ENCODE measurements around the gene LOC128125822.

The LOC128125822 gene

DNA sequence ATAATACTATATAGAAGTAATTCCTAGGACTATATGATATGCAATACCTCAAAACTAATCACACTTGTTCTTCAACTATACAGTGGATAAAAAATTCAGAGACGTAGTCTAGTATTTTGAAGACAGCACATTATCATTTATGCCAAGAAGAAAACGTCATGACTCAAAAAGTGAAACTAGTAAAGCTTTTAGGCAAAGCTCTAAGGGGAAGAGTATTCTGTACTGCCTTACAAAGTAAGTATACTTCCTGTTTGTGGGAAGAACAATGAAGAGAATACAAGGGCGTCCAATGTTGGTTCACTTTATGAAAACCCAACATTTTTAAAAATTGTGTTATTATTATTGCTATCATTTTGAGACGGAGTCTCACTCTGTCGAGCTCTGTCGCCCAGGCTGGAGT, 27.9 kb downstream of the LOC128125822 start:
- DNase-seq: no peak
- Histone ChIP-seq H3K27ac (ENCODE audit: low read length) (no peak overlapping the region), H3K9ac (ENCODE audit: low read depth, low read length) (no peak overlapping the region), H3K9me3 (ENCODE audit: insufficient read depth, low read length, severe bottlenecking) (no peaks in the 10 kb centered on the region), H2AFZ (ENCODE audit: low read depth, low read length) (no peak overlapping the region), H3K27me3 (ENCODE audit: insufficient read depth, low read length, poor library complexity) (no peaks in the 10 kb centered on the region), H3K79me2 (ENCODE audit: insufficient read depth, low read length) (no peaks in the 10 kb centered on the region), H3K36me3 (ENCODE audit: insufficient read depth, low read length) (no peaks in the 10 kb centered on the region), H3K4me2 (ENCODE audit: insufficient read depth, low read length) (no peak overlapping the region), H4K20me1 (ENCODE audit: insufficient read depth, low read length) (no peaks in the 10 kb centered on the region), H3K4me3 (ENCODE audit: low read depth in 1 of 2, low read length in 2 of 2) (no peak overlapping the region), H3K4me1 (ENCODE audit: insufficient read depth, low read length) (peaks cover 11% of the 10 kb centered on the region)
- no peak for ATAC-seq (ENCODE audit: insufficient read depth, low read depth)
- TF ChIP-seq EZH2 (IDR thresholded peaks at IDR 0.05; ENCODE audit: borderline replicate concordance, low read depth, low read length, severe bottlenecking): no peak
- TF ChIP-seq, protein P1, sequence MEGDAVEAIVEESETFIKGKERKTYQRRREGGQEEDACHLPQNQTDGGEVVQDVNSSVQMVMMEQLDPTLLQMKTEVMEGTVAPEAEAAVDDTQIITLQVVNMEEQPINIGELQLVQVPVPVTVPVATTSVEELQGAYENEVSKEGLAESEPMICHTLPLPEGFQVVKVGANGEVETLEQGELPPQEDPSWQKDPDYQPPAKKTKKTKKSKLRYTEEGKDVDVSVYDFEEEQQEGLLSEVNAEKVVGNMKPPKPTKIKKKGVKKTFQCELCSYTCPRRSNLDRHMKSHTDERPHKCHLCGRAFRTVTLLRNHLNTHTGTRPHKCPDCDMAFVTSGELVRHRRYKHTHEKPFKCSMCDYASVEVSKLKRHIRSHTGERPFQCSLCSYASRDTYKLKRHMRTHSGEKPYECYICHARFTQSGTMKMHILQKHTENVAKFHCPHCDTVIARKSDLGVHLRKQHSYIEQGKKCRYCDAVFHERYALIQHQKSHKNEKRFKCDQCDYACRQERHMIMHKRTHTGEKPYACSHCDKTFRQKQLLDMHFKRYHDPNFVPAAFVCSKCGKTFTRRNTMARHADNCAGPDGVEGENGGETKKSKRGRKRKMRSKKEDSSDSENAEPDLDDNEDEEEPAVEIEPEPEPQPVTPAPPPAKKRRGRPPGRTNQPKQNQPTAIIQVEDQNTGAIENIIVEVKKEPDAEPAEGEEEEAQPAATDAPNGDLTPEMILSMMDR (IDR thresholded peaks at IDR 0.05; ENCODE audit: borderline replicate concordance, extremely low read depth, low read length, poor library complexity, severe bottlenecking): no peak

DNA sequence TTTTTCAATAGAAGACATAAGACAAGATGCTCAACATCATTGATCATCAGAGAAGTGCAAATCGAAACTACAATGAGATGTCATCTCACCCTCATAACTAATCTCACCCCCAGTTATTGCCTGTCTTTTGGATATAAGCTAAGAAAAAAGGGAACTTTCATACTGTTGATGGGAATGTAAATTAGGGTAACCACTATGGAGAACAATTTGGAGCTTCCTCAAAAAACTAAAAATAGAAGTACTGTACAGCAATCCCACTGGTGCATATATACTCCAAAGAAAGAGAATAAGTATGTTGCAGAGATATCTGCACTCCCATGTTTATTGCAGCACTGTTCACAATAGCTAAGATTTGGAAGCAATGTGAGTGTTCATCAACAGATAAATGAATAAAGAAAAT, 37.0 kb downstream of the LOC128125822 start:
- Histone ChIP-seq H3K79me2 (ENCODE audit: insufficient read depth, low read length) (no peaks in the 10 kb centered on the region), H3K27ac (ENCODE audit: low read length) (no peak overlapping the region), H3K36me3 (ENCODE audit: insufficient read depth, low read length) (no peaks in the 10 kb centered on the region), H3K27me3 (ENCODE audit: insufficient read depth, low read length, poor library complexity) (no peaks in the 10 kb centered on the region), H3K4me2 (ENCODE audit: insufficient read depth, low read length) (no peak overlapping the region), H3K4me3 (ENCODE audit: low read depth in 1 of 2, low read length in 2 of 2) (no peak overlapping the region), H3K4me1 (ENCODE audit: insufficient read depth, low read length) (no peaks in the 10 kb centered on the region), H4K20me1 (ENCODE audit: insufficient read depth, low read length) (no peaks in the 10 kb centered on the region), H3K9me3 (ENCODE audit: insufficient read depth, low read length, severe bottlenecking) (no peaks in the 10 kb centered on the region), H3K9ac (ENCODE audit: low read depth, low read length) (no peak overlapping the region), H2AFZ (ENCODE audit: low read depth, low read length) (no peak overlapping the region)
- DNase-seq (no peak), ATAC-seq (ENCODE audit: insufficient read depth, low read depth) (no peak)
- TF ChIP-seq, protein P1 (IDR thresholded peaks at IDR 0.05; ENCODE audit: borderline replicate concordance, extremely low read depth, low read length, poor library complexity, severe bottlenecking): no peak
- TF ChIP-seq EZH2 (IDR thresholded peaks at IDR 0.05; ENCODE audit: borderline replicate concordance, low read depth, low read length, severe bottlenecking): no peak

DNA sequence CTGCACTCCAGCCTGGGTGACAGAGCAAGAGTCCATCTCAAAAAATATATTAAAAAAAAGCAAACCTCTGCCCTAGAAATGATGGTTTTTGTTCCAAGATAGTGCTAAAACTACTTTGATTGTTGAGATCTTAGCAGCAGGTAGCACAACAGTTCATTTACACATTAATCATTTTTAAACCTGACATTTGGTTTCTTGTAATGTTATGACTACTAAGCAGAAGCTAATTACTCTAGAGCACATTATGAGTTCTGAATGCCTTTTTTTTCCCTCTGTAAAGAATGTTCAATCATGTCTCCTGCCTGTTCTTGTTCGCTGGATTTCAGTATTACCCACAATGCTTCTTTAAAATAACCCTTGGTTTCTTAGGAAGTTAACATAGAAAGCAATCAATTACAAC, 38.7 kb downstream of the LOC128125822 start:
- Histone ChIP-seq H3K4me3 (ENCODE audit: low read depth in 1 of 2, low read length in 2 of 2) (no peak overlapping the region), H3K27me3 (ENCODE audit: insufficient read depth, low read length, poor library complexity) (no peaks in the 10 kb centered on the region), H3K36me3 (ENCODE audit: insufficient read depth, low read length) (no peaks in the 10 kb centered on the region), H3K27ac (ENCODE audit: low read length) (no peak overlapping the region), H3K9ac (ENCODE audit: low read depth, low read length) (no peak overlapping the region), H3K79me2 (ENCODE audit: insufficient read depth, low read length) (no peaks in the 10 kb centered on the region), H3K9me3 (ENCODE audit: insufficient read depth, low read length, severe bottlenecking) (no peaks in the 10 kb centered on the region), H4K20me1 (ENCODE audit: insufficient read depth, low read length) (no peaks in the 10 kb centered on the region), H3K4me1 (ENCODE audit: insufficient read depth, low read length) (no peaks in the 10 kb centered on the region), H3K4me2 (ENCODE audit: insufficient read depth, low read length) (no peak overlapping the region), H2AFZ (ENCODE audit: low read depth, low read length) (no peak overlapping the region)
- TF ChIP-seq, protein P1 (IDR thresholded peaks at IDR 0.05; ENCODE audit: borderline replicate concordance, extremely low read depth, low read length, poor library complexity, severe bottlenecking): no peak
- no peak for TF ChIP-seq EZH2 (IDR thresholded peaks at IDR 0.05; ENCODE audit: borderline replicate concordance, low read depth, low read length, severe bottlenecking)
- DNase-seq: no peak
- ATAC-seq (ENCODE audit: insufficient read depth, low read depth): no peak

DNA sequence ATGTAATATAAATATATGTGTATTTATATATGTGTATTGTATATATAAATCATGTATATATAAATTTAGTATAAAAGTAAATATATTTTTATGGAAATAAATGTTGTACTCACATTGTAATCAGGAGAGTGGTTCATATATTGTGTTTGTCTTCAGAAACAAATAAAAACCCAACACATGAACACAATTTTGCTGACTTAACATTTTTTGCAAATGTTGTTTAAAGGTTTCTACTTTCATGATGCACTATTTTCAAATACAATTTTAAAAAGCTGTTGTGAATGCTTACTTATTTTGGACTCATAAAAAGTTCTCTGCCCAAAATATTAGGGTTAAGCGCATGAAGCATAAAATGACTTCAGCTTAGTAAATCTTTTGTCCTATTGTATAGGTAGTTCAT, 39.3 kb downstream of the LOC128125822 start:
- Histone ChIP-seq H3K4me2 (ENCODE audit: insufficient read depth, low read length) (no peak overlapping the region), H3K4me3 (ENCODE audit: low read depth in 1 of 2, low read length in 2 of 2) (no peak overlapping the region), H4K20me1 (ENCODE audit: insufficient read depth, low read length) (no peaks in the 10 kb centered on the region), H3K4me1 (ENCODE audit: insufficient read depth, low read length) (no peaks in the 10 kb centered on the region), H3K36me3 (ENCODE audit: insufficient read depth, low read length) (no peaks in the 10 kb centered on the region), H3K9me3 (ENCODE audit: insufficient read depth, low read length, severe bottlenecking) (no peaks in the 10 kb centered on the region), H3K27me3 (ENCODE audit: insufficient read depth, low read length, poor library complexity) (no peaks in the 10 kb centered on the region), H3K27ac (ENCODE audit: low read length) (no peak overlapping the region), H3K9ac (ENCODE audit: low read depth, low read length) (no peak overlapping the region), H2AFZ (ENCODE audit: low read depth, low read length) (no peak overlapping the region), H3K79me2 (ENCODE audit: insufficient read depth, low read length) (no peaks in the 10 kb centered on the region)
- no peak for TF ChIP-seq EZH2 (IDR thresholded peaks at IDR 0.05; ENCODE audit: borderline replicate concordance, low read depth, low read length, severe bottlenecking)
- TF ChIP-seq, protein P1 (IDR thresholded peaks at IDR 0.05; ENCODE audit: borderline replicate concordance, extremely low read depth, low read length, poor library complexity, severe bottlenecking): no peak
- no peak for ATAC-seq (ENCODE audit: insufficient read depth, low read depth)
- DNase-seq: no peak

Data from DND-41 (cell line).